ENCODE results near the gene PLEKHA8. TPM values are rescaled to one million over a fixed set of nuclear protein-coding genes. Genes with fewer than 3 reads are reported as not detected.
A peak's percentile ranks its signal among the peaks of the same experiment; 100 is the strongest.

The PLEKHA8 gene
- total RNA-seq, 4 donors from 2014 or later: 6.1 to 24.4 (median 11.5) TPM

DNA sequence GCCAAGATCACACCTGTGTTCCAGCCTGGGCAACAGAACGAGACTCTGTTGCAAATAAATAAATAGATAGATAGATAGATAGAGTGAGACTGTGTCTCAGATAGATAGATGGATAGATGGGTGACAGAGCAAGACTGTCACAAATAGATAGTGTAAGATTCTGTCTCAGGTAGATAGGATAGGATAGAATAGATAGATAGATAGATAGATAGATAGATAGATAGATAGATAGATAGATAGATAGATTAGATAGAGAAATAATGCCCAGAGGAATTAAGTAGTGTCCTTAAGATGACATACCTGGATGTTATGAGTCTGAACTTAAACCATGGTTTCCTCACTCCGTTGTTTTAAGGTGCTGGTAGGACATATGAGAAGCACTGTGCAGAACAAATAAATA, 8.0 kb downstream of the PLEKHA8 start:
- no peak for DNase-seq
- no peaks in the 10 kb centered on the region for H3K36me3 ChIP-seq
- no peaks in the 10 kb centered on the region for H3K9me3 ChIP-seq
- no peaks in the 10 kb centered on the region for H3K27me3 ChIP-seq
- H3K4me3 ChIP-seq: no peak overlapping the region
- no peak overlapping the region for H3K27ac ChIP-seq
- no peaks in the 10 kb centered on the region for H3K4me1 ChIP-seq
- TF ChIP-seq POLR2A (IDR thresholded peaks at IDR 0.05) (no peak), CTCF (IDR thresholded peaks at IDR 0.05) (no peak)
- intact Hi-C loops (cut with DNase I; ENCODE audit: low total_unique reads): no loop called here

DNA sequence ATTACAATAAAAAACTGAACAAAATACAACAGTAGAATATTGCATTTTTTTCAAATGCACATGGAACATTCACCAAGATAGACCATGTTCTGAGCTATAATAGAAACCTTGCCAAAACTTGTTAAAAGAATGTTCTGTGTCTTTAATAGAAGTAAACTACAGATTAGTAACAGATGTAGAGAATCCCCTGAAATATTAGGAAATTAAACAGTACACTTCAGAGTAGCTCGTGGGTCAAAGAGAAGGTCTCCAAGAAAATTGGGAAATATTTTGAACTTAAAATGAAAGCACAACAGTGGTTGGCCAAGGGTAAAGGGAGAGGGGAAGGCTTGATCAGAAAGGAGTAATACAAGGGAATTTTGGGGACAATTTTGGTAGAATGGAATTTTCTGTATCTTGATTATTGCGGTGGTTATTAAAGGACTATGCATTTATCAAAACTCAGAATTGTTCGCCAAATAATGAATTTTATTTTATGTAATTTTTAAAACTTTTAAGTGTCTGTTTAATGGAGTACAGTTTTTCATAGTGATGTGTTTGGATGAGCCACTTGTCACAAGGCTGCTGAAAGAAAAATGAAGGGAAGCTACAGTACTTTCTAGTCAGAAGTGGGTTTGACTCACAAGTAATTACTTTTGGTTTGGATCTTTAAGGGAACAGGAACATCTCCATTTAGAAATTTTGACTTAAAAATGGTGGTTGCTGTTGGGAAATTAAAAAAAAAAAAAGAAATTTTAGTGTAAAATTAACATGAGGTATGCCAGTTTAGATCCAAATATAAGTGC, 10.2 kb downstream of the PLEKHA8 start:
- intact Hi-C loops (cut with DNase I; ENCODE audit: low total_unique reads): no loop called here
- no peak for TF ChIP-seq POLR2A (IDR thresholded peaks at IDR 0.05)
- no peak for TF ChIP-seq CTCF (IDR thresholded peaks at IDR 0.05)
- no peaks in the 10 kb centered on the region for H3K27me3 ChIP-seq
- no peak for DNase-seq
- H3K36me3 ChIP-seq: no peaks in the 10 kb centered on the region
- H3K4me3 ChIP-seq: no peak overlapping the region
- peak overlapping the region; percentile 40 to 46 for H3K27ac ChIP-seq
- no peaks in the 10 kb centered on the region for H3K9me3 ChIP-seq
- no peaks in the 10 kb centered on the region for H3K4me1 ChIP-seq

DNA sequence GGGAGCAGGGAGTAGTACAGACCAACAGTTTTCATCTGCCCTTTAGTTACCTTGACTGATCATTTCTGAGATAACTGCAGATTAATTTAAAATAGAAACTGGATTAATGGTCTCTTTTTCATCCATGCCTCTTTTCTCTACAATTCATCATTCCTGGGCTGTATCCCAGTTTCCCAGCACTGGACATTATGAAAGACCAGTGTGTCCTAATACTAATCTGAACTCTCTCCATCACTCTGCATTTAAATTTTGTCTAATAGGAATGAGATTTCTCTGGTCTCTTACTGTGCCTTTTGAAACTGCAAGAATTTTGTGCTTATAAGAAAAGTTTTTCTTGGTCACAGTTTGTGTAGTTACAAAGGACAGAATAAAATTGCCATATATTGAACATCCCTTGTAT, 12.7 kb downstream of the PLEKHA8 start:
- H3K27ac ChIP-seq: peak overlapping the region; percentile 11 to 44

GRCh38 chr7:30041526-30042269, 13.5 kb downstream of the PLEKHA8 start:
- no peak overlapping the region for H3K4me3 ChIP-seq
- TF ChIP-seq POLR2A (IDR thresholded peaks at IDR 0.05) (no peak), CTCF (IDR thresholded peaks at IDR 0.05) (no peak)

More for the DNA sequence above, 12.7 kb downstream of the PLEKHA8 start:
- TF ChIP-seq CTCF (IDR thresholded peaks at IDR 0.05) (no peak), POLR2A (IDR thresholded peaks at IDR 0.05) (no peak)
- Histone ChIP-seq H3K27me3 (no peaks in the 10 kb centered on the region), H3K4me1 (no peaks in the 10 kb centered on the region), H3K4me3 (no peak overlapping the region), H3K36me3 (no peaks in the 10 kb centered on the region), H3K9me3 (no peaks in the 10 kb centered on the region)
- intact Hi-C loops (cut with DNase I; ENCODE audit: low total_unique reads): no loop called here
- DNase-seq: no peak

GRCh38 chr7:30046127-30046770, 18.0 kb downstream of the PLEKHA8 start:
- no peak for DNase-seq
- intact Hi-C loops (cut with DNase I; ENCODE audit: low total_unique reads): no loop called here
- no peak overlapping the region for H3K27ac ChIP-seq
- no peaks in the 10 kb centered on the region for H3K36me3 ChIP-seq
- TF ChIP-seq CTCF (IDR thresholded peaks at IDR 0.05) (no peak), POLR2A (IDR thresholded peaks at IDR 0.05) (no peak)
- no peaks in the 10 kb centered on the region for H3K4me1 ChIP-seq
- no peak overlapping the region for H3K4me3 ChIP-seq
- H3K27me3 ChIP-seq: no peaks in the 10 kb centered on the region
- H3K9me3 ChIP-seq: no peaks in the 10 kb centered on the region

More at GRCh38 chr7:30041526-30042269, 13.5 kb downstream of the PLEKHA8 start:
- H3K27ac ChIP-seq: no peak overlapping the region
- intact Hi-C loops (cut with DNase I; ENCODE audit: low total_unique reads): no loop called here
- DNase-seq: no peak
- H3K9me3 ChIP-seq: no peaks in the 10 kb centered on the region
- H3K4me1 ChIP-seq: no peaks in the 10 kb centered on the region
- no peaks in the 10 kb centered on the region for H3K27me3 ChIP-seq
- H3K36me3 ChIP-seq: no peaks in the 10 kb centered on the region
